Measurements from ENCODE around the gene ABL2.
"Not testable (repeated sequence)": the region's sequence is repeated elsewhere in the genome, so short reads cannot be mapped to it uniquely, and the experiment has no call there.

Gene ABL2

DNA sequence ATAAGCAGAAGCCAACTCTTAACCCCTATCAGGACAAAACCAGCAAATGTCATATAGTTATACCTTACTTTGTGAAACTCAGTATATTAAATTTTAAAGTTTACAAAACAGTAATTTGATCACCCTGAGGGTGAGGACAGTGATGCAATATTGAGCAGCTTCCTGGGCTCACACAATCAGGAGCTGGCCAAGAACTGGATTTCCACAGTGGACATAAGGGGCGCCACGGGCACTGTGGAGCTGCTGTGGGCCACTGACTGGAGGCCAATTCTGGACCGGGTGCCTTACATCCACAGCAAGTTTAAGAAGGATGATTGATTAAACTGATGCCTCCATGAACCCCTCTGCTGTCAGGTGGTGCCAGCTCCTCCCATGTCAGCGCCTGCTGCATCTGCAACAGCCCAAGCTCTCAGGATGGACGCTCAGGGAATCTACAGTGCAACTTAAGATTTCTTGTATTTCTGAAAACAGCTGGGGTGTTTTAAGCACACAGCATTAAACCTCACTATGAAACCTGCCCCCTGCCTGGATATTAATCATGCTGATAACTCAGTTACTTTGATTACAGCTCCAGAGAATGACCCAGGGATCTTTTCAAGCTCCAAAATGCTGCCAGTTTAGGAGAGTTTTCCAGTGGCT is 91.7 kb downstream of the ABL2 start:
- DNase-seq (ENCODE audit: low read depth): no peak
- TF ChIP-seq, protein P1, sequence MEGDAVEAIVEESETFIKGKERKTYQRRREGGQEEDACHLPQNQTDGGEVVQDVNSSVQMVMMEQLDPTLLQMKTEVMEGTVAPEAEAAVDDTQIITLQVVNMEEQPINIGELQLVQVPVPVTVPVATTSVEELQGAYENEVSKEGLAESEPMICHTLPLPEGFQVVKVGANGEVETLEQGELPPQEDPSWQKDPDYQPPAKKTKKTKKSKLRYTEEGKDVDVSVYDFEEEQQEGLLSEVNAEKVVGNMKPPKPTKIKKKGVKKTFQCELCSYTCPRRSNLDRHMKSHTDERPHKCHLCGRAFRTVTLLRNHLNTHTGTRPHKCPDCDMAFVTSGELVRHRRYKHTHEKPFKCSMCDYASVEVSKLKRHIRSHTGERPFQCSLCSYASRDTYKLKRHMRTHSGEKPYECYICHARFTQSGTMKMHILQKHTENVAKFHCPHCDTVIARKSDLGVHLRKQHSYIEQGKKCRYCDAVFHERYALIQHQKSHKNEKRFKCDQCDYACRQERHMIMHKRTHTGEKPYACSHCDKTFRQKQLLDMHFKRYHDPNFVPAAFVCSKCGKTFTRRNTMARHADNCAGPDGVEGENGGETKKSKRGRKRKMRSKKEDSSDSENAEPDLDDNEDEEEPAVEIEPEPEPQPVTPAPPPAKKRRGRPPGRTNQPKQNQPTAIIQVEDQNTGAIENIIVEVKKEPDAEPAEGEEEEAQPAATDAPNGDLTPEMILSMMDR (conservative IDR thresholded peaks at IDR 0.05; ENCODE audit: low read depth, low read length): no peak
- H3K4me3 ChIP-seq (ENCODE audit: low read length): peak overlapping the region; percentile 99

DNA sequence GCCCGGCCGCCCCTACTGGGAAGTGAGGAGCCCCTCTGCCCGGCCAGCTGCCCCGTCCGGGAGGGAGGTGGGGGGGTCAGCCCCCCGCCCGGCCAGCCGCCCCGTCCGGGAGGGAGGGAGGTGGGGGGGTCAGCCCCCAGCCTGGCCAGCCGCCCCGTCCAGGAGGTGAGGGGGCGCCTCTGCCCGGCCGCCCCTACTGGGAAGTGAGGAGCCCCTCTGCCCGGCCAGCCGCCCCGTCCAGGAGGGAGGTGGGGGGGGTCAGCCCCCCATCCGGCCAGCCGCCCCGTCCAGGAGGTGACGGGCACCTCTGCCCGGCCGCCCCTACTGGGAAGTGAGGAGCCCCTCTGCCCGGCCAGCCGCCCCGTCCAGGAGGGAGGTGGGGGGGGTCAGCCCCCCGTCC is 93.8 kb downstream of the ABL2 start:
- H3K4me3 ChIP-seq (ENCODE audit: low read length); DNase-seq (ENCODE audit: low read depth): not testable (repeated sequence)

DNA sequence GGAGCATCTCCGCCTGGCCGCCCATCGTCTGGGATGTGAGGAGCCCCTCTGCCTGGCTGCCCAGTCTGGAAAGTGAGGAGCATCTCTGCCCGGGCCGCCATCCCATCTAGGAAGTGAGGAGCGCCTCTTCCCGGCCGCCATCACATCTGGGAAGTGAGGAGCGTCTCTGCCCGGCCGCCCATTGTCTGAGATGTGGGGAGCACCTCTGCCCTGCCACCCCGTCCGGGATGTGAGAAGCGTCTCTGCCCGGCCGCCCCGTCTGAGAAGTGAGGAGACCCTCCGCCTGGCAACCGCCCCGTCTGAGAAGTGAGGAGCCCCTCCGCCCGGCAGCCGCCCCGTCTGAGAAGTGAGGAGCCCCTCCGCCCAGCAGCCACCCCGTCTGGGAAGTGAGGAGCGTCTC is 94.3 kb downstream of the ABL2 start:
- H3K4me3 ChIP-seq (ENCODE audit: low read length); DNase-seq (ENCODE audit: low read depth): not testable (repeated sequence)

DNA sequence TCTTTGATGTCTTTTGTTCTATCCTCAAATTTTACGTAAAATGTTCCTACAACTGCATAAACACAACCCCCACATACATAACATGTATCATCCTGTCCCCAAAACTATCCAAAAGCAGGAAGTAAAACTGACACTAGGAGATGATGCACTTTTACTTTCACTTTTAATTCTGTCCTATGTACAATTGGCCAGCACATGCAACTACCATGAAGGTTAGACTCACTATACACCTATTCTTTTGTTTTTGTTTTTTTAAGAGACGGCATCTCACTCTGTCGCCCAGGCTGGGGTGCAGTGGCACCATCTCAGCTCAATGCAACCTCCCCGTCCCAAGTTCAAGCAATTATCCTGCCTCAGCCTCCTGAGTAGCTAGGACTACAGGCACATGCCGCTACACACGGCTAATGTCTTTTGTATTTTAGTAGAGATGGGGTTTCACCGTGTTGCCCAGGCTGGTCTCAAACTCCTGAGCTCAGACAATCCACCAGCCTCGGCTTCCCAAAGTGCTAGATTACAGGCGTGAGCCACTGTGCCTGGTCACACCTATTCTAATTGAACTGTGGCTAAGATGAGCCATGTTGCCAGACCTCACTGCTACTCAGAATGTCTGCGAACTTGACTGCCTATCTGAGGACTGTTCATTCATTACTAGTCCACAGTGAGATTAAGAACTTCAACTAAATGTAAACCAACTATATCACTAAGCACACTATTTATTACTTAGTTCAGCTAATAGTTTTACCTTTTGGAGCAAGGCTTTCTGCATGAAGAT is 99.6 kb downstream of the ABL2 start:
- DNase-seq (ENCODE audit: low read depth): no peak
- H3K4me3 ChIP-seq (ENCODE audit: low read length): no peak overlapping the region
- TF ChIP-seq, protein P1 (conservative IDR thresholded peaks at IDR 0.05; ENCODE audit: low read depth, low read length): no peak

DNA sequence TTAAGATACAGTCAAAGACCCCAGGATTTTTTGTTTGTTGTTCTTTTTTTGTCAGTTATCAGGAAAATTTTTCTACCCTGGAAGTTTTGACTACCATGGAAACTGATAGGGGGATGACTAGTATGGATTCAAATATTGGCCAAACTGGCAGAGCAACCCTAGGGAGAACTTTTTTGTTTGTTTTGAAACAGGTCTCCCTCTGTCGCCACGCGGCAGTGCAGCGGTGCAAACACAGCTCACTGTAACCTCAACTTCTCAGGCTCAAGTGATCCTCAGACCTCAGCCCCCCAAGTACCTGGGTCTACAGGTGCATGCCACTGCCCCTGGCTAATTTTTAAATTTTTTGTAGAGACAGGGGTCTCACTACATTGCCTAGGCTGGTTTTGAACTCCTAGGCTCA is 101.0 kb downstream of the ABL2 start:
- H3K4me3 ChIP-seq (ENCODE audit: low read length): no peak overlapping the region
- DNase-seq (ENCODE audit: low read depth): no peak
- TF ChIP-seq, protein P1 (conservative IDR thresholded peaks at IDR 0.05; ENCODE audit: low read depth, low read length): no peak

DNA sequence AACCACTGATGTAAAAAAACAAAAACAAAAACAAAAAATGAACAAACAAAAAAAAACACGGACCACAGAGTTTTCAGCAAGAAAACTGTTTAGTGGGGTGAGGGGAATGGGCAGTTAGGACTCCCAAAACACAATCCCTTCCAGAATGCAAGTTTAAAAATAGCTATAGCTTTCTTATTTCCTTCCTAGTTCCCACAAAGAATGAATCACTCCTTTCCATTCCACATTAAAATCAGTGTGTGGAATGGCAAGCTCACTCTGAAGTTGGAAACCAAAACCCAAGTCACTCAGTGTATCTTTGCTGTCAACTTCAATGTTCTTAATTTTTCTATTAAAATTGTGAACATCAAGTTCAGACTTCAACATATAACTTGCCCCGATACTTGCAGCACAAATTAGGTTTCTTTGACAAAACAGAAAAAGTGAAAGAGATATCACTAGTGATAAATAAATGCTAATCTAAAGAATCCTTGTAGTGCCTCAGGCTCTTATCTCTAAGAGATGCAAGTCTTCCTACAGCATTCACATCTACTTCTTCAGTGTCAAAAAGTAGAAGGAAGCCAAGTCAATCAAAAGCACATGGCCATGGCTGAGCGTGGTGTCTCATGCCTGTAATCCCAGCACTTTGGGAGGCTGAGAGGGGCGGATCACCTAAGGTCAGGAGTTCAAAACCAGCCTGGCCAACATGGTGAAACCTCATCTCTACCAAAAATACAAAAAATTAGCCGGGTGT is 102.1 kb downstream of the ABL2 start:
- H3K4me3 ChIP-seq (ENCODE audit: low read length): no peak overlapping the region
- DNase-seq (ENCODE audit: low read depth): no peak

DNA sequence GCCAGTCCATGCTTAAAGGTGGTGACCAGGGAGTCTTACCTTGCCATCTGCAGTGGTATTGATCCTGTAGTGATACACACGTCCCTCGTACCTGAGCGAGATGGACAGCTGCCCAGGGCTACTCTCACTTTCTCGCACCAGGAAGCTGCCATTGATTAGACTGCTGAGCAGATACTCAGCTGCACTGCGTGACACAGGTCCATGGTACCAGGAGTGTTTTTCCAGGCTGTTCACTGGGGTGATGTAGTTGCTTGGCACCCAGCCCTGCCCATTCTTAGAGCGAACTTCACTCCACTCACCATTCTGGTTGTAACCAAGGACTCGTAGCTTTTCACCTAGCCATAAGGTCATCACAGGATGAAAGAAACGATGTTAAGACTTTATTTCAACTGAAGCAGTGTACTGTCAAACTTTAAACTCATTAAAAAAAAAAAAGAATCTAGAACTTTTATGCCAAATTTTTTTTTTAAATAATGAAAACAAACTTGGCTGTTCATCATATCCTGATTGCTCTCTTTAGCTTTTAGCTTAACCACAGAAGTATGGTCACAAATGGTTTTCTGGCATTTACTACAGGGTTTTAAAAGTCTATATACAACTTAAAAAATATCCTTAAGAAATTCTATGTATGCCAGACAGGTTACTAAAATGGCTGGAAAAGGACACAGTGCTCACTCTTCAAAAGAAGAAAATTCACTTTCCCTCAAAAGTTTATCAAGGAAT is 103.0 kb downstream of the ABL2 start:
- TF ChIP-seq, protein P1 (conservative IDR thresholded peaks at IDR 0.05; ENCODE audit: low read depth, low read length): no peak
- H3K4me3 ChIP-seq (ENCODE audit: low read length): peak overlapping the region; percentile 2
- DNase-seq (ENCODE audit: low read depth): no peak

More for the DNA sequence above, 102.1 kb downstream of the ABL2 start:
- TF ChIP-seq, protein P1 (conservative IDR thresholded peaks at IDR 0.05; ENCODE audit: low read depth, low read length): no peak
